GM19193 (cell line): ENCODE results near the gene THSD4.

Experiments used
- POLR2A ChIP-seq: IDR thresholded peaks from 4 replicates; pipeline ENCODE4 v1.6.1; 2011; ENCODE audit not compliant: insufficient read depth, insufficient read length; ENCODE audit errors: extremely low read depth

THSD4 gene

DNA sequence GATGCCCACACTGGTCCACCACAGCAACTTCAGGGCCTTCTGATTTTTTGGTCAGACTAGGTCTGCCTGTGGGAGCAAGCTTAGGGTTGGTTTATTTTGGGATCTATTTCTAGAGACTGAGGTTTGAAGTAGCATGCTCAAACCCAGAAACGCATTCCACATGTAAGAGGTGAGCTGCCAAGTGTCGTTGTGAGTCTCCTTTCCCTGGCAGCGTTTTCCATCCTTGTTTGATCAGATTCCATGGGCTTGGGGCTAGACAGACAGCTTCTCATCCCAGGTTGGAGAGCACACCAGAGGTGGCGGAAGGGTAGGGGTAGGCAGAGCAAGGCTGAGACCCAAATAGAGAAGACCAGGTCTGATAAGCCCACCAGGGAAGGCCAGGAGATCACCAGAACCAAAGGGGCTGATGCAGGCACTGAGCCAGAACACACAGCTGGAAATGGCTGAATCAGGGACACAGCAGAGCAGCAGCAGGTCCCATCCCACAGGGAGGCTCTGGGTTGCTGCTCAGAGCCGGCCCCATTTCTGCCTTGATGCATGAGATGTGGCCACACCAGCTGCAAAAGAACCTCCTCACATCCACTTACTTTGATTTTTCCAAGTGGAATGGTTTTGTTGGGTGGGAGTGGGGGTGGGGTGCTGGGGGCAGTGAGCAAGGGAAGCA, 186.8 kb downstream of the THSD4 start:
- TF ChIP-seq POLR2A = no peak

GRCh38 chr15:71302861-71303410, 187.7 kb downstream of the THSD4 start:
- no peak for TF ChIP-seq POLR2A

DNA sequence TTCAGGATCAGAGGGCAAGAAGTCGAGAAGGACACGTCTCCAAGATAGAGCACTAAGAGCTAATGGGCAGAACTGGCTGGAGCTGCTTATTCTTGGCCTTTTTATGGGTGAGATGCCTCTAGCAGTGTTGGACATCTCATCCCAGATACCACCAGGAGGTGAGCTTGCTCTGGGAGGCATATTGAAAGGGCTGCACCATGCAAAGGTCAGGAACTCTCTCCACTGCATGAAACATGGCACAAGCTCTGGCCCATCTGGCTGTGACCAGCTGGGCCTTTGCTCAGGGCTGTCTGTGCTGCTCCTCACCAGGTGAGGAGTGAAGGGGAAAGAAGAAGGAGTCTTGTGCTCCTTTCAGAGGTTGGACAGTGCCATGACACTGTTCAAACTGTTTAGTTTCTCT, 188.7 kb downstream of the THSD4 start:
- TF ChIP-seq POLR2A = no peak

DNA sequence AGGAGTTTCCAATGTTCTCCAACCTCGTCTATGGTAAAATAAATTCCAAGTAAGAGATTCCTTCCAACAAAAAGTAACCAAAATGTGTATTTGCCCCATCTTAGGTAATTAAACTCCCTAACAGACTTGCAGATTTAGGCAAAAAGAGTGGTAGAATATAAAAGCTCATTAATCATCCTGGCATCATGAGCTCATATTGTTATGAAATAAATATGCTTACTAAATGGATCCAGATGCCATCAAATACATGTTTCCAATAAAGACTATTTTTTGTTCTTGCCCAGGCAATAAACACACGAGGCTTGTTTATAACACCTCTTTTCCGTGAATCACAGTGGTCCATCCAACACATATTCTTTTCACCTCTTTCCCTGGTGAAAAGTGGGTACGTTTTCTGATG, 189.4 kb downstream of the THSD4 start:
- no peak for TF ChIP-seq POLR2A

DNA sequence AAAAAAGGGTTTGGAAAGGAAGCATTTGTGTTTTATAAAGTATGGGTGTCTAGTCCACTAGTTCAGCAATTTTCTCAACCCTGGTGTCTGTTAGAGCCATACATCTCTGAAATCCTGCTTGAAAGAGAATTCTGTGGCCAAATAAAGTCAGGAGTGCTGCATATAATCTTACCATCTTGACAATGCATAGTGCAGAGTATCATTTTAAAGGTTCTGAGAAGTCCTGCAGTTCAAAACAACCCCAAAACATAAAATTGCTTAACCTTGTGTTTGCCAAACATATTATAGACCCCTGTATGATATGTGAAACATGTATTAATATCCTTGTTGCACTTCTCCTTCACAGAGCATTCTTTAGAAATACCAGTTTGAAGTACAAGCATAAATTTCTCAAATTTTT, 191.3 kb downstream of the THSD4 start:
- TF ChIP-seq POLR2A = no peak

DNA sequence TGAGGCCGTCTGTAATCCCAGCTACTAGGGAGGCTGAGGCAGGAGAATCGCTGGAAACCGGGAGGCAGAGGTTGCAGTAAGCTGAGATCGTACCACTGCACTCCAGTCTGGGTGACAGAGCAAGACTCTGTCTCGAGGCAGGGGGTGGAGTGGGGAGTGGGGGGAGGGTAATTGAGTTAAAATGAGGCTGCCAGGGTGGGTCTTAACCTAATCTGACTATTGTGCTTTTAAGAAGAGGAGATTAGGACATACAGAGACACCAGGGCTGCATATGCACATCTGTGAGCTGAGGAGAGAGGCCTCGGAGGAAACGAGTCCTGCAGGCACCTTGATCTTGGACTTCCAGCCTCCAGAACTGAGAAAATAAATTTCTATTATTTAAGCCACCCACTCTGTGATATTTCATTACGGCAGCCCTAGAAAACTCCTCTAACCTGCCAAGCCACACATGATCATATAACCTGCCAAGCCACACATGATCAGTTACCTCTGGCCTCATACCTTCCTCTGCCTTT, 197.0 kb downstream of the THSD4 start:
- TF ChIP-seq POLR2A = no peak

GRCh38 chr15:71312731-71313460, 197.6 kb downstream of the THSD4 start:
- TF ChIP-seq POLR2A = no peak

- no peak for TF ChIP-seq POLR2A
These were observed 198.5 kb downstream of the THSD4 start for GRCh38 chr15:71313806-71314205.

DNA sequence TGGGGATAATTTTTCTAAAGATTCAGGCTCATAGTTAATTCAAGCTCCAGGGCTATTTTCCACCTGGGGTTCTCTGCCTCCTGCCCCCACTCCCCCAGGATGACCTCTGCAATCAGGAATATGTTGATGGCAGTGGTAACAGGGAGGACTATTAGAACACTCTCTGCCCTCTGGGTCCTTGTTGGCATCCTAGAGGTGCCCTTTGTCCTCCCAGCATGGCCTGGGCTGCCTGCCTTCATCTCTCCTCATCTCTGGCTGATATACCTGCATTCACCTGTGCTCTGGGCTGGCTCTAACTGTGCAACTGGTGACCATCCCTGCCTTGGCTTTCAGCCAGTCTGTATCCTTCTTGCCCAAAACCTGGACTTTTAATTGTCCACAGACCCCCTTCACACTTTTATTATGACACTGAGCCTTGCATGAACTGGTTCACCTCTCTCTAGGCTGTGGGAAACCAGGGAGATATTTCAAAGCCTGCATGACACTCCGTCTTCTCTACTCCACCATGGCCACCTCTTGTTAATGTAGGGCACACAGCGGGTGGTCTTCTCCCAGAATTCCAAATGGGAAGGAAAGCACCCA, 199.8 kb downstream of the THSD4 start:
- no peak for TF ChIP-seq POLR2A

- no peak for TF ChIP-seq POLR2A
These were observed 201.6 kb downstream of the THSD4 start for GRCh38 chr15:71316911-71317310.

- no peak for TF ChIP-seq POLR2A
These were observed 204.7 kb downstream of the THSD4 start for GRCh38 chr15:71319935-71320334.

- no peak for TF ChIP-seq POLR2A
These were observed 207.8 kb downstream of the THSD4 start for GRCh38 chr15:71323082-71323481.

DNA sequence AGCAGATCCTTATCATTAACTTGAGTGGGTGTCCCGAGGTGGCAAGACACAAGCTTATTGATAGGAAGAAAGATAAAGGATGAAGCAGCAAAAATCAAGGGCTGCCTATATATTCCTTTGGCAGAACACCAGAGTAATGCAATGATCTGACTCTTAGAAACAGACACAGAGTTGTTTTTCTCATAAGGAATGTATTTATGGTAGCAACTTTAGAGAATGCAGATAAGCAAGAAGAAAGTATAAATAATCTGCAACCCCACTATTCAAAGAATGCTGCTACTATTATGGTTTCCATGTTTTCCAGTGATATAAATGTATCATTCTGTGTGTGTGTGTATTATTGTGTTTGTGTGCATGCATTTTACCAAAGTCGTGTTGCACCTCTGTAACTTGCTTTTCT, 208.3 kb downstream of the THSD4 start:
- TF ChIP-seq POLR2A = no peak

DNA sequence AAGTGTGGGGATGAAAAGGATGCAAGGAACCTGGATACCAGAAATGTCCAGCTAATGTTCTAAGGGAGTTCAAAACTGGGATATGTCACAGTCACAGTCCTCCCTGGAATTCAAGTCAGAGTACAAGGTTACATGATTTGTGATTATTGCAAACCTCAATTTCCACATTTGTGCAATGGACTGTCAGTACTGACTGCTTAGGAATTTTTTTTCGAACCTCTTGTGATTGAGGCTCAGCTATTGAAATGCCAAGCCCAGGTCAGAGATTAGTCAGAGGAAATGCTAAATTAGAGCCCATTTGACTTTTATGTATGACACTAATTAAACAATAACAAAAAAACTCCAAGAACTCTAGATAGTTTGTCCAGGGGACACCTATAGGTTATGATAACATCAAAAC, 210.2 kb downstream of the THSD4 start:
- TF ChIP-seq POLR2A = no peak

GRCh38 chr15:71328453-71328852, 213.2 kb downstream of the THSD4 start:
- TF ChIP-seq POLR2A = no peak
